NCI-H345 (cell line): ENCODE results near the gene P2RX5.
"Not testable (repeated sequence)": the region's sequence is repeated elsewhere in the genome, so short reads cannot be mapped to it uniquely, and the experiment has no call there.

Experiments
- DNase-seq: peaks from one replicate; lab custom pipeline; 2025; lab: John Stamatoyannopoulos, UW

P2RX5 gene

DNA sequence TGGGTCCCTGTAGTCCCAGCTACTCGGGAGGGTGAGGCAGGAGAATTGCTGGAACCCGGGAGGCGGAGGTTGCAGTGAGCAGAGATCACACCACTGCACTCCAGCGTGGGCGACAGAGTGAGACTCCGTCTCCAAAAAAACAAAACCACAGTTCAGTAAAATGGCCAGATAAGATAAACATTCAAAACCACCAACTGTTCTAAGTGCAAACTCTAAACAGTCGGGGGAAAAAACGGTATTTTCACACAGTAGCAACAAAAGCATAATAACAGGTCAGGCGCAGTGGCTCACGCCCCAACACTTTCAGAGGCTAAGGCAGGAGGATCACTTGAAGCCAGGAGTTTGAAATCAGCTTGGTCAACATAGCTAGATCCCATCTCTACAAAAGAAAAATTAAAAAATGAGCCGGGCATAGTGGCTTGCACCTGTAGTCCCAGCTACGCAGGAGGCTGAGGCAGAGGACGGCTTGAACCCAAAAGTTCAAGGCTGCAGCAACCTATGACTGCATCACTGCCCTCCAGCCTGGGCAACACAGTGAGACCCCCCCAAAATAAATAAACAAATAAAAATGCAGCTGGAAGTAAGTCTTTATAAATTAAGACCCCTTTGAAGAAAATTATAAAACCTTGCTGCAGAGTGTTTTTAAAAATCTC lies 17.0 kb upstream of the P2RX5 start:
- no peak for DNase-seq

DNA sequence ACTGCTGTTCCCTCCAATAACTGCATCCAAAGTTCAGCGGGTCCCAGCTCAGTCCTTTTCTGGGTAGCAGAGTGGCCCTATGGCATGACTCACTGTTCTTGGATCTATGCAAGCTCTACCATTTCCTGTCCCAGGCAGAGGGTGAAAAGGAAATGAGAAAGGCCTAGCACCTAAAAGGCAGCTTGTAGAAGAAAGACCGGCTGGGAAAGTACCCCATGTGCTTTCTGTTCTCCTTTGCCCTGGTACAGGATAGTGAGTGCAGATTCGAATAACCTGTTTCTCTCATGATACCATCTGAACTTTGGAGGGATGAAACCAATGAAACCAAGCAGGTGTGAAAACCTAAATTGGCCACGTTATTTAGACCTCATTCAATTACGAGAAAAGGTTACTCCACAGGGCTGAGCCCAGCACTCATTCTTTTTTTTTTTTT lies 15.0 kb upstream of the P2RX5 start:
- DNase-seq: no peak

DNA sequence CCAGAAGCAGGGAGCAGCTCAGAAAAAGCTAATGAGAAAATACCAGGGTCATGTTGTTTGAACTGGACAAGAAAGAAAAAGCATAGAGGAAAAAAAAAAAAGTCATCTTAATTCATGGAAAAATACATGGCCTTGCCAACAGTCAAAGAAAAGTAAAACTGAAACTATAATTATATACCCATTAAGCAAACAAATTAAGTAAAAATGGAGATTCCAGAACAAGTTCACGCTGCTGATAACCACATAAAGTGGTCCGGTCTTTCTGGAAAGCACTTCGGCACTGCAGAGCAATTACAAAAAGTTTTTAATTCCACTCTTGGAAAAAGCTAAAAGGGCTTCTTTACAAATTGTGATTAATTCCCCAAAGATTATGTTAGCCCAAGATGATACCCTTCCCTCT lies 12.4 kb upstream of the P2RX5 start:
- no peak for DNase-seq

DNA sequence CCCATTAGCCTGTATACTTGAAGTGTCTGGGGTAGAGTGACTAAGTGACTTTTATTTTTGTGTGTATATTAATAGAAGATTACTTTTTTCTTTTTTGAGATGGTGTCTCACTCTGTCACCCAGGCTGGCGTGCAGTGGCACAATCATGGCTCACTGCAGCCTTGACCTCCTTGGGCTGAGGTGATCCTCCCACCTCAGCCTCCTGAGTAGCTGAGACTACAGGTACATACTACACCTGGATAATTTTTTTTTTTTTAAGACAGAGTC lies 9.7 kb upstream of the P2RX5 start:
- DNase-seq: not testable (repeated sequence)

DNA sequence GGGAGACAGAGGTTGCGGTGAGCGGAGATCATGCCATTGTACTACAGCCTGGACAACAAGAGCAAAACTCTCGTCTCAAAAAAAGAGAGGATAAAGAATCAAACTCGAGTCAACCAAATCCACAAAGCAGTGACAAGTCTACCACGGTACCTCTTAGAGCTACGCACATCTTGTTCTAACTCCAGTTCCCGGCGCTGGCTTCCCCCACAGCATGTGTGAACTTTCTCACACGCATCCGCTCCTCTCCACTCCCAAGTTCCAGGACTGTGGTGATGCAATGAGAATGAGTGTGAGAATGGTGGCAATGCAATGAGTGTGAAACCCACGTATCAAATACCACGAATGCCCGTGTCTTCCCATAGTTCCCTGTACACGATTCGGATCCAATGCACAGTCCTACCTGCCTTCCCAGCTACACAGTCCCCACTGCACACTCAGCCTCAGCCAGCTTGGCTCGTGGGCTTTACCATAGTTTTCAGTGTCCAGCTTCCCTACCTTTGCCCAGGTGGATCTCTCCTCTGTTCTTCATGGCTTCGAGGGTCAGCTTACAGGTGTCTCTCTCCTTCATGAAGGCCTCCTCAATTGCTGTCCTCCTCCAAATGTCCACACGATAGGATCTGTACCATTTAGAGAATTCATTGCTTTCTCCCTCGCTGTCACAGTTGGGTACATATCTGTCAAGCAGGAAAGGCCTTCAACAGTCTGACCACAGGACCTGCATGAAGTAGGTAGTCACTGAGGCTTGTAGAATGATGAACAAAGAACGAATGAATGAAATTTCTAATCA lies 9.2 kb upstream of the P2RX5 start:
- DNase-seq: no peak

DNA sequence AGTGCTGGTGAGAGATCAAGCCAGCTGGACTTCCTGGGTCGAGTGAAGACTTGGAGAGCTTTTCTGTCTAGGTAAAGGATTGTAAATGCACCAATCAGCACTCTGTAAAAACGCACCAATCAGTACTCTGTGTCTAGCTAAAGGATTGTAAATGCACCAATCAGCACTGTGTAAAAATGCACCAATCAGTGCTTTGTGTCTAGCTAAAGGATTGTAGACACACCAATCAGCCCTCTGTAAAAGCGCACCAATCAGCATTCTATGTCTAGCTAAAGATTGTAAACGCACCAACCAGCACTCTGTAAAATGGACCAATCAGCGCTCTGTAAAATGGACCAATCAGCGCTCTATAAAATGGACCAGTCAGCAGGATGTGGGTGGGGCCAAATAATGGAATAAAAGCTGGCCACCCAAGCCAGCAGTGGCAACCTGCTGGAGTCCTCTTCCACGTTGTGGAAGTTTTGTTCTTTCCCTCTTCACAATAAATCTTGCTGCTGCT lies 6.1 kb upstream of the P2RX5 start:
- not testable (repeated sequence) for DNase-seq

DNA sequence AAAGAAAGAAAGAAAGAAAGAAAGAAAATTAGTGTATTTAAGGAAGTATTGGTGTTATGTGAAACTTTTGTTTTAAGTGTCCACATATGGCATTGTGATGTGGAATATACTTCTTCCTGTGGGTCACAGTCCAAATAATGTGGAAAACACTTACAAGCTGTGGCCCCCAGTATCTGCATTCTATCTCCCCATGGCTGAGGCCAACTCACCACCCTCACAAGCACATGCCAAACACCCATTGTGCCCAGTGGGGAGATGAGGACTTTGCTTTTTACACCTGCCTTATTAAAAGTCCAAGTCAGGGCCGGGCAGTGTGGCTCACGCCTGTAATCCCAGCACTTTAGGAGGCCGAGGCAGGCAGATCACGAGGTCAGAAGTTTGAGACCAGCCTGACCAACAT lies 4.0 kb upstream of the P2RX5 start:
- DNase-seq: no peak

DNA sequence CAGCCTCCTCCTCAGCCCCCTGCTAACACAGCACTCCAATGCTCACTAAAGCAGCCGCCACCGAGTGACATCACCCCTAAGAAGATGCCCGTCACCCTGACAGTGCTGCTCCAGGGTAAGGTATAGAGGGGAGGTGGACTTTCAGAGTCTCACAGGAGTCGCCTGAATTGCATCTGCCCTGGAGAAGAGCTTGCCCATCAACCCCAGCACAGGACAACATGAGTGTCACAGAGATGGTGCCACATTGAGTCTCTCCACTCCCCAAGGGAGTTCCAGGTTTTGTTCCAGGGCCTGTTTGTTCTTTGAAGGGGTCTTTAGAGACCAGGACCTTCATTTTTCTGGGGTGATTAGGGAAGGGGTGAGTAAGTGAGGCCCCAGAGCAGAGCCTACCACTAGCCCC lies 2.2 kb upstream of the P2RX5 start:
- no peak for DNase-seq

DNA sequence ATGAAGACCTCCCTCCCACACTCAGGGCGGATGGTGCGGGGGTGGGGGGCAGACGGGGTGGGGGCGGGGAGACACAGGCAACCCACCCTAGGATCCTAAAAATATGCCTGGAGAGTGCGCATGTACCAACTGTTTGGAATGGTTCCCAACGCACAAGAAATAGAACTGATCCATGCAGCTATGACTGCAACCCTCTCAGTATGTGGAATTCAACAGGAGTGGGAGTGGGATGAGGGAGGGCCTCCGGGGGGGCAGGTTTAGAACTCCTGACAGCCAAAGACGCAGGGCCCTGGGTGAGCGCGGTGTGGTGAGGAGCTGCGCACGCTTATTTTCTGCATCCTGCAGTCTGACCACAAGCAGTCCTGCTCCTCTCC lies 1.1 kb upstream of the P2RX5 start:
- no peak for DNase-seq

DNA sequence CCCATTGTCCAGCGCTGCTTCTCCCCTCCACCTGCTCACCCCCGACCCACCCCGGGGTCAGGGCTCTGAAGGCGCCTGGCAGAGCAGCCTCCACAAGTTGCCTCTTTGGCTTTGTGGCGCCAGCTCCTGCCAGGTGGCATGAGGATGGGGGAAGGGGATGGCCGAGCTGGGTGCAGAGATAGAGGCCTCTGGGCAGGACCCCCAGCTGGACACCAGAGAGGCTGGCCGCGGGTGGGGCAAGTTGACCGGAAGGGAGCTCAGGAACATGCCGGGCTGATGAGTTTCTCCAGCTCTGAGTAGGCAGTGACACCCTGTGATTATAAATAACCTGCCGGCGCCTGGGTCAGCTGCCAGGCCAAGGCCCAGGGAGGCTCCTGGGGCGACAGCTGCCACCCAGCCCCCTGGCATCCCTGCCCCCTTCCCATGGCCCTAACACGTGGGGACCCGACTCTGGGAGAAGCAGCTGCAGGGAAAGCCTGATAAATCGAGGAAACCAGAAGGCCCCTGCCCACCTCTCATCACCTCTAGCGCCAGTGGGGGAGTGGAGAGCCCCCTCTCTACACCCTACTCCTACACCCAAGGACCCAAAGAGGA lies 729 bp downstream of the P2RX5 start:
- no peak for DNase-seq

DNA sequence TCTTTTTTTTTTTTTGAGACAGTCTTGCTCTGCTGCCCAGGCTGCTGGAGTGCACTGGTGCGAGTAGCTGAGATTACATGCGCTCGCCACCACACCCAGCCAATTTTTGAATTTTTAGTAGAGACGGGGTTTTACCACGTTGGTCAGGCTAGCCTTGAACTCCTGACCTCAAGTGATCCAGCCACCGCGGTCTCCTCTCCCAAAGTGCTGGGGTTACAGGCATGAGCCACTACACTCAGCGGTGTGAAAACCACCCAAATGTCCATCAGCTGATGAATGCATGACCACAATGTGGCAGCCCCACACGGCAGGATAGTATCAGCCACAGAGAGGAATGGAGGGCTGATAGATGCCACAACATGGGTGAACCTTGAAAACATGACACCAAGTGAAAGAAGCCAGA lies 2.1 kb downstream of the P2RX5 start:
- no peak for DNase-seq

DNA sequence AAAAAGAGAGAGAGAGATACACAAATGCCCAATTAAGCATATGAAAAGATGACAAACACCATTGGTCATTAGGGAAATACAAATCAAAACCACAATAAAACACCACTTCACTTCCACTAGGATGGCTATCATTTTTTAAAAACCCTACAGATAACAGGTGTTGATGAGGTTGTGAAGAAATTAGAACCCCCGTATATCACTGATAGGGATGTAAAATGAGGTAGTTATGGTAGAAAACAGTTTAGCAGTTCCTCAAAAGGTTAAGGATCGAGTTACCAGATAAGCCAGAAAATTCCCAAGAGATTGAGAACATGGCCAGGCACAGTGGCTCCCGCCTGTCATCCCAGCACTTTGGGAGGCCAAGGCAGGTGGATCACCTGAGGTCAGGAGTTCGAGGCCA lies 2.8 kb downstream of the P2RX5 start:
- no peak for DNase-seq

DNA sequence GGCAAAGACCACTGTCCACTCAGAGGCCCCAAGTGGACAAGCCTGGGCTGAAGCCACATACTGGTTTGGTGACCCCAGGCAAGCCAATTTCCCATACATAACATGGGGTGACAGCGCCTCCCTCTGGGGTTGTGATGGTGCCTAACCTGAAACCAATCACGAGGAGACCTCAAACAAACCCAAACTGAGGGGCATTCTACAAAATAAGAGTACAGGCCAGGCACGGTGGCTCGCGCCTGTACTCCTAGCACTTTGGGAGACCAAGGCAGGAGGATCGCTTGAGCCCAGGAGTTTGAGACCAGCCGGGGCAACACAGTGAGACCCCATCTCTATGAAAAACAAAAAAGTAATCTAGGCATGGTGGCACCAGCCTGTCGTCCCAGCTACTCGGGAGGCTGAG lies 3.6 kb downstream of the P2RX5 start:
- no peak for DNase-seq

DNA sequence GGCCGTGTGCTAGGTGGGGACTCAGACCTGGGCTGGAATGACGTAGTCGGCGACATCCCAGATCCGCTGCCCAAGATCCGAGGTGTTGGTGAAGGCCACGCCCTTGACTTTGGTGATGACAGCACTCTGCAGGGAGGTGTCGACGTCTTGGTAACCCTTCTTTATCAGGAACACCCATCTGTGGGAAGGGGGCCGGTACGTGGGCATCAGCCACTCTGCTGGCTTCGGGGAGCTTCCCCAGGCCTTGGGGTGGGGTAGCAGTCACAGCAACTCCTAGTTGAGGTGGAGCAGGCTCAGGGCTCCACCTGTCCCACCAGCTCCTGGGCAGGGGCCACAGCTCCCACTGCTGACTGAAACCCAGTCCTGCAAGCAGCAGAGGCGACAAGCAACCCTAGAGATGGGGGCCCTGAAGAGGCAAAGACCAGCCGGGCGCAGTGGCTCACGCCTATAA lies 4.3 kb downstream of the P2RX5 start:
- DNase-seq: no peak

DNA sequence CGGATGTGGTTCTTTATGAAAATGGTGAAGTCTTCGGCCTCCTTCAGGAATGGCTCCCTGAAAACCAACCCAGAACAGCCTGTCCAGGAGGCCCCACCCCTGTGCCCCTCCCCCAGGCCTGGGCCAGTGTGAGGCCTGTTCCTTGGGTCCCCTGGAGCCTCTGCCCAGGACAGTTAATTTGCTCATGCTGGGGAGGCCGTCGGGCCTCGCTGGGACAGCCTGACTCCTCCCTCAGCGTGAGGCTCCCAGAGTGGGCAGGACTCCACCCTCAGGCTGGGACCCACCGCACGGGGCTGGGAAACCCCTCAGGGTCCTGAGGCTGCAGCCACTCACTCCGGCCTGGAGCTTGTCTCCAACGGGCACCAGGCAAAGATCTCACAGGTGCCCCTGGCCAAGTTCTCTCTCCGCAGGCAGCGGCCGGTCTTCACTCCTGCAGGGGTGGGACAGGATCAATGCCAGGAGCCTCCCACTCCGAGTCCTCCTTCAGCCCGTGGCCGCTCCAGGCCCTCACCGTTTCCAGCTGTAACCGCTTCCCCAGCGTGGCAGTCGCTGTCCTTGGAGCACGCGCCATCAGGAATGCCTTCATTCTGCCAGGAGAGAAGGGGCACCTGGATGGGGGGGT lies 5.8 kb downstream of the P2RX5 start:
- DNase-seq: no peak

DNA sequence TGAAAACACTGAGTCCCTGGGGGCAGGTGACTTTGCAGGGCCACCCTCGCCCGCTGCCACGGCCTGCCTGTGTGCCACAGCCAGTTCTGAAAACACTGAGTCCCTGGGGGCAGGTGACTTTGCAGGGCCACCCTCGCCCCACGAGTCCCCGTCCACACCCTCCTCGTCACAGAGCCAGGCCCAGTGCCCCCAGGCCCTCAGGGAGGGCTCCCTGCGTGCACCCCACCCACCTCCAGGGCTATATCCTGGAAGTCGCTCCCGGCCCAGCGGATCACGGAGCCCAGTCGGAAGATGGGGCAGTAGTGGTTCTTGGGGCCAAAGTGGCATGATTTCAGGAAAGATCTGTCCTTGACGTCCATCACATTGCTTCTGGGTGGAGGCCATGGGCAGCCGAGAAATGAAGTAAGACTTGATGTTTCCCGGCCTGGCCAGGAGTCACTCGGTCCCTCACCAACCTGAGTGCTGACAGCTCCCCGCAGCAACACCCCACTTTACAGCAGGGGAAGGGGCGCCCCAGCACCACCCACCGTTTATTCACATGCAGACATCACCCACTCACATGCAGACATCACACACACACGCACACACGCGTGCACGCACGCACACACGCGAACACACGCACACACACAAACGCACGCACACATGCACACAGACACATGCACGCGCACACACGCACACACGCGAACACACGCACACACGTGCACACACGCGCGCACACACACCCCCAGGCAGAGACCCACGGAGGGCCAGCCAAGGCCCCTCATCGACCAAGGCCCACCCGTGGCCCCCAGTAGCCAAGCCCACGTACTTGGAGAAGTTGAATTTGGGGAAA lies 6.5 kb downstream of the P2RX5 start:
- DNase-seq: no peak

DNA sequence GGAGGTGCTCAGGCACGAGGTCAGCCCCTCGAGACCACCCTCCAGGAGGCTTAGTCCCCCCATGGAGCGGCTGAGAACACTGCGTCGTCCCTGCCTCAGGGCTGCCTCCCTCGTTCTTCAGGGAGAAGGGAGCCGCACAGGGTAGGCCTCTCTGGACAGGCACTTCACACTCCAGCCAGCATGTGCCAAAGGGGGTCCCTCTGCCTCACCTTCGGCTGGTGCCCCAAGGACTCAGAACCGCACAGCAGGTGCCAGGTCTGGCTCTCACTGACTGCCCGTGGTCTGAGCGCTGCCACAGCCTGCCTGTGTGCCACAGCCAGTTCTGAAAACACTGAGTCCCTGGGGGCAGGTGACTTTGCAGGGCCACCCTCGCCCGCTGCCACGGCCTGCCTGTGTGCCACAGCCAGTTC lies 7.1 kb downstream of the P2RX5 start:
- no peak for DNase-seq

DNA sequence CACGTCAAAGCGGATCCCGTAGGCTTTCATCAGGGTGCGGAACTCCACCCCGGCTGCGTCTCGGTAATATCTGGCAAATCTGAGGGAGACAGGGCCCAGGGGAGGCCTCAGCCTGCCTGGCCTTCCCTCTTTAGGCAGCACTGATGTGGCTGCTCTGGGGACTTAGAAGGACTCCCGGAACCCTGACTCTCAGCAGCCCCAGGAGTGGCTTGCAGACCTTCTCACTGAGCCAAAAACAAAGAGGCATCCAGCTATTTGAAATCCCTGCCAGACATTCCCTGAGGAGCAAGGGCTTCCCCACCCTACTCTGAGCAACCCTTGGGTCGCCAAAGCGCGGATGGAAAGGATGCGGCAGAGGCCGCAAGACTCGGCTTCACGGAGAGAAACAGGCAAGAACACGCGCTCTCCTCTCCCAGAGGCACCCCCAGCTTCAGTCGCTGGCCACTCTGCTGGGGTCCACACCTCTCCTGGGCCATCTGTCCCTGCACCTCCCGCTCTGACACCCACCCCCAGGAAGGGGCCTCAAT lies 7.9 kb downstream of the P2RX5 start:
- no peak for DNase-seq

DNA sequence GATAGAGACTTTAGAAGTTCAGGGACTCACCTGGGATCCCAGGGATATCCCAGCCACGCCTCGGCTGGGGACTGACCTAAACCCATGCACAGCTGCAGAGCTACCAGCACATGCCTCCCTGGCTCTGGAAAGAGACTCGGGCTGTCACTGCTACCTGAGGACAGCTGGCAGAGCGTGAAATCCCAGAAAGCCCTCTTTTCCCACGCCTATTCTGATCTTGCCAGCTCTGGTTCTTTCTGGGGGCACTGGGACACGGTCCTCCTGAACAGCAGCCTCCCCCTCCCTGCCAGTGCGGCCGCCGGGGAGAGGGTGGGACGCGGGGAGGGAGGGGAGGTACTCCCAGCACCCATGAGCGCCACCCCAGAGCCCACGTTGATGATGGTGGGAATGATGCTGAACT lies 10.8 kb downstream of the P2RX5 start:
- DNase-seq: no peak

DNA sequence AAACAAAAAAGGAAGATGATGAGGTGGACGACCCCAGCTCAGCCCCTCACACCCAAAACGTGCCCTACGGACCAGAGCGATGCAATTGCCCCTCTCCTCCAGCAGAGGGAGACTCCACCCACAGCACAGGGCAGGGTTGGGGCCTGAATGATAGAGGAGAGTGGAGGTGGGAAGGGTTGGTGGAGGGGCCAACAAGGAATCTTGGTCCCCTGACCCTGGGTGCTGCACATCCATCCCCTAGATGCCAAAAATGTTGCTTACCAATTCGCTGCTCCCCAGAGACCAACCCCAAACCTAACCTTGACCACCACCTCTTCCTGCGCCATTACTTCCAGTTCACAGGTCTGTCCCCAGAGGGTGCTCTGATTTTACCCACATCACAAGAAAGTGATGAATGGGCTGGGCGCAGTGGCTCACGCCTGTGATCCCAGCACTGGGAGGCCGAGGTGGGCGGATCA lies 12.9 kb downstream of the P2RX5 start:
- DNase-seq: no peak

DNA sequence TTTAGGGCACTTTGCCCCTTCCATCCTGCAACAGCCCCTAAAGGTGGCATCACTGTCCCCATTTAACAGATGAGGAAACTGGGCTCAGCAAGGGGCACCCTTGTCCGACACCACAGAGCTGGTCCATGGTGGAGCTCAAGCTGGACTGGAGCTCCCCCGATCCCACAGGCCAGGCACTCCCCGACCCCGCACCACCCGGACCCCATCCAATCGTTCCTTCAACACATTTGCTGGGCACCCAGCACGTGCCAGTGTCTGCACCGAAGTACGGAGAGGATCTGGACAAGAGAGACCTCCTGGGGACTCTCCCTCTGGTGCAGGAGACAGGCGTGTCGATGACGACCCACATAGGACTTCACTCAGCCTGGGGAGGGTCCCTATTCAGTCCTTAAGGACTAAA lies 13.9 kb downstream of the P2RX5 start:
- no peak for DNase-seq

DNA sequence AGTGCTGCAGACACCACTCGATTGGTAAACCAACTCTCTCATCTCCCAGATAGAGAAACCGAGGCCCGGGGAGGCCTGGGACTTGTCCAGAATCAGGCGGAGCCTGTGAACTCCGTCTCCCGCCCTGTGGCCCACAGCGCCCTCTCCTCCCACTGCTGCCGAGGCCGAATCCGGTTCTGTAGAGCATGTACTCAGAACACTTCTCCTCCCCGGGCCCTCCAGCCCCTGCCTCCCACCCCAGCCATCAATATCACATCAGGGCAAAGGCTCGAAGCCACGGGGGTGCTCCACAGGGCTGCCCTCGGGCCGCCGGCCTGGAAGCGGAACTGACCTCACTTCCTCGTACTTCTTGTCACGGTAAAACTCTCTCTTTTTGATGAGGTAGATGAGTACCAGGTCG lies 14.4 kb downstream of the P2RX5 start:
- no peak for DNase-seq
